Activated T-helper 17 cell treated with anti-CD3 and anti-CD28 coated beads, Interleukin-2, amount 50 U/mL, for 72 hours (primary cell): ENCODE measurements around the gene ING4. TPM values are rescaled to one million over a fixed set of nuclear protein-coding genes. Genes with fewer than 3 reads are reported as not detected.
A peak's percentile ranks its signal among the peaks of the same experiment; 100 is the strongest.

Experiments used
- ATAC-seq: fragments of 150-1000 bp; cut with Tn5 transposase; replicated peaks from 2 replicates; pipeline ENCODE4 v1.10.0; 2021; ENCODE audit warnings: mild to moderate bottlenecking, moderate library complexity
- H3K27ac Mint-ChIP-seq: one replicate; pipeline ENCODE4 v1.8.0; 2022; ENCODE audit warnings: mixed read lengths
- H3K27me3 Mint-ChIP-seq: one replicate; pipeline ENCODE4 v1.8.0; 2022; ENCODE audit warnings: mixed read lengths
- H3K36me3 Mint-ChIP-seq: one replicate; pipeline ENCODE4 v1.8.0; 2022; ENCODE audit warnings: low read depth, mild to moderate bottlenecking, mixed read lengths
- H3K4me1 Mint-ChIP-seq: one replicate; pipeline ENCODE4 v1.8.0; 2022; ENCODE audit warnings: mixed read lengths
- H3K4me3 Mint-ChIP-seq: one replicate; pipeline ENCODE4 v1.8.0; 2022; ENCODE audit warnings: mild to moderate bottlenecking, mixed read lengths
- H3K9me3 Mint-ChIP-seq: one replicate; pipeline ENCODE4 v1.8.0; 2022; ENCODE audit warnings: mixed read lengths
- total RNA-seq, 2 donors: library from RNA; stranded (reverse); gene quantifications; one replicate each; pipeline ENCODE4 v1.2.3, GENCODE V29; 2022

ING4 gene
- total RNA-seq, 2 donors from 2014 or later = 13.4 to 25.6 TPM

GRCh38 chr12:6612652-6613014, 50.3 kb downstream of the ING4 start:
- H3K27ac Mint-ChIP-seq = peak overlapping the region; percentile 8
- H3K4me1 Mint-ChIP-seq = peaks cover 21% of the 10 kb centered on the region
- H3K4me3 Mint-ChIP-seq = peak overlapping the region; percentile 15
- no peaks in the 10 kb centered on the region for H3K27me3 Mint-ChIP-seq
- H3K9me3 Mint-ChIP-seq = no peaks in the 10 kb centered on the region
- ATAC-seq = no peak
- H3K36me3 Mint-ChIP-seq = no peaks in the 10 kb centered on the region

DNA sequence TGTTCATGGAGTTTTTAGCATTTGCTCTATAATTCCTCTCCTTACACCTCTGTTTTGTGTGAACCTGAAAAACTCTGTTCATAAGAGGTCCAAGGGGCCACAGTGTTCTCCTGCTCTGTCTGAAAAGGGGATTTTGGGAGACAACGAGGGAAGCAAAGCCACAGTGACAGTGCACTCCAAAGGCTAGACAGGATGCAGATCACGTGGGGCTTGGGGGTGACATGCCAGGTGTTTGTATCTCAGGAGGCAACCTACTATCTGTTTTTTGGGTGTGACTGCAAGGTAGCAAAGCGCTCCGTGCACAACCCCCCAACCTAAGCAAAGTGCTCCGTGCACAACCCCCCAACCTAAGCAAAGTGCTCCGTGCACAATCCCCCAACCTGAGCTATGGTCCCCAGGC, 50.7 kb downstream of the ING4 start:
- no peak for ATAC-seq
- H3K36me3 Mint-ChIP-seq = no peaks in the 10 kb centered on the region
- H3K4me1 Mint-ChIP-seq = peaks cover 21% of the 10 kb centered on the region

GRCh38 chr12:6608592-6609281, 54.2 kb downstream of the ING4 start:
- Mint-ChIP-seq H3K36me3 (peaks cover 25% of the 10 kb centered on the region), H3K4me3 (no peak overlapping the region), H3K27me3 (no peaks in the 10 kb centered on the region), H3K4me1 (peaks cover 29% of the 10 kb centered on the region), H3K27ac (no peak overlapping the region), H3K9me3 (no peaks in the 10 kb centered on the region)
- no peak for ATAC-seq

More for the DNA sequence above, 50.7 kb downstream of the ING4 start:
- Mint-ChIP-seq H3K27me3 (no peaks in the 10 kb centered on the region), H3K4me3 (peak overlapping the region; percentile 15), H3K9me3 (no peaks in the 10 kb centered on the region), H3K27ac (peak overlapping the region; percentile 8)

DNA sequence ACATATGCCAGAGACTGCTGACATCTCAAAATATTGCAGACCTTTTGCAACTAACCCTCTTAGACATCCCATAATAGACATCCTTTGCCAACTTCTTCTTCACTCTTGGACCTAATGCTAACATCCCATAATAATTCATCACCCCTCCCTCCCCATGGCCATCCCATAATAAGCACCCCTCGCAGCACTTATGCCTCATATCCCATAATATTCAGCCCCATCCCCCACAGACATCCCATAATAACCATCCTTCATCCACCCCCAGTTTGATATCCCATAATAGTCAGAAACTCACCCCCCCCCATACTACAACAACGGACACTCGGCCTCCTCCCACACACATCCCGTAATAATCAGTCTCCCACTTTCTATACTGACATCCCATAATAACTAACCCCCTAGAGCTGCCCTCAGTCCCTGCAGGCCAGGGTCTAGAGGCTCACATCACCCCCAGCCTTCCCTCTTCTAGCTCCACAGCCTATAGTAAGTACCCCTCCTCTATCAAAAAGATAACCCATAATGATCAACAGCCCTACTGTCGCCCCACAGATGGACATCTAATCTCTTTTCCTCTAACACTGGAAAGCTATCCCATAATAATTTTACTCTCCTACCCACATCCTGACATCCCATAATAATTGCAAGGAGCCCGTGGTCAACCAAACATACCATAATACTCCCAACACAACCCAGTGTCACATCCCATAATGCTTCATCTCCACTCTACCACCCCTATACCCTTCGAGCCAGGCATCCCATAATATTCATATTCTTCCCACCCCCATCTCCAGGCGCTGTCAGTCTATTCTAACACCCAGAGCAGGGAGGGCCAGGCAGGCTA, 54.9 kb downstream of the ING4 start:
- Mint-ChIP-seq H3K36me3 (peaks cover 33% of the 10 kb centered on the region), H3K27me3 (no peaks in the 10 kb centered on the region), H3K27ac (no peak overlapping the region), H3K4me3 (no peak overlapping the region), H3K4me1 (peaks cover 37% of the 10 kb centered on the region), H3K9me3 (no peaks in the 10 kb centered on the region)
- ATAC-seq = peak; percentile 31

GRCh38 chr12:6606331-6607131, 56.4 kb downstream of the ING4 start:
- peak overlapping the region; percentile 92 for H3K27ac Mint-ChIP-seq
- peak; percentile 47 for ATAC-seq
- no peaks in the 10 kb centered on the region for H3K9me3 Mint-ChIP-seq
- no peaks in the 10 kb centered on the region for H3K27me3 Mint-ChIP-seq
- no peak overlapping the region for H3K4me3 Mint-ChIP-seq
- peaks cover 42% of the 10 kb centered on the region for H3K4me1 Mint-ChIP-seq
- peaks cover 47% of the 10 kb centered on the region for H3K36me3 Mint-ChIP-seq

- Mint-ChIP-seq H3K4me3 (no peak overlapping the region), H3K36me3 (peaks cover 56% of the 10 kb centered on the region)
- peak; percentile 57 for ATAC-seq
Measured at GRCh38 chr12:6605421-6606330, 57.2 kb downstream of the ING4 start.

DNA sequence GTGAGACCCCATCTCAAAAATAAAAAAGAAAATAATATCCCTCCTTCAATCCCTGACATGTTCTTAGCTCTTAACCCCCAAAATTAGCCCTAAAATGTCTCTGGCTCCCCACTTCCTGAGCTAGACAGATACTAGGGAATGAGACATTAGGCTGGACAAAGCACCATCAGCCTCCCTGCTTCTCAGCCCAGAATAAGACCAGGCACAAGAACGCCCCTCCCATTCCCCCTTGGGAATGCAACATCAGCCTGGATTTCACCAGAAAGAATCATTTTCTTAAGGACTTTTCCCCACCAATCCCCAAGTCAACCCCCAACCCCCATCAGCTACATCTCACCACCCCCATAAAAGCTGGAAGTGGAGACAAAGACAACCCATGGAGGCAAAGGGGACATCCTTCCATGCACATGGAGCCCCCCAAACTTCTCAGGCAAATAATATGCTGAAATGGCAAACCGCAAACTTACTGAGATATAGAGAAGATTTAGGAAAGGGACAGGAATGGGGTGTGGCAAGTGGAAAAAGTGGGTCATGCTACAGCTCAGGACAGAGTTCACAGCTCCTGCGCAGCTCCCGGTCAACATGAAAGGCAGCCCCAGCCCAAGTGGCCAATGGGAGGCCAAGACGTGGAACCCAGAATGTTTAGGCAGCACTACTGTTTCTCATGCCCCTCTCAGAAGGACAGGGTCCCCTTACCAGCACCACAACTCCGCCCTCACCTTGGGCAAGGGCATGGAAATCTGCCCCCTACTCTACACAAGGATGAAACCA, 58.5 kb downstream of the ING4 start:
- H3K27ac Mint-ChIP-seq = peak overlapping the region; percentile 92
- H3K9me3 Mint-ChIP-seq = no peaks in the 10 kb centered on the region
- H3K36me3 Mint-ChIP-seq = peaks cover 68% of the 10 kb centered on the region
- no peaks in the 10 kb centered on the region for H3K27me3 Mint-ChIP-seq
- no peak overlapping the region for H3K4me3 Mint-ChIP-seq
- no peak for ATAC-seq
- H3K4me1 Mint-ChIP-seq = peaks cover 37% of the 10 kb centered on the region

More at GRCh38 chr12:6605421-6606330, 57.2 kb downstream of the ING4 start:
- Mint-ChIP-seq H3K27ac (peak overlapping the region; percentile 92), H3K9me3 (no peaks in the 10 kb centered on the region), H3K4me1 (peaks cover 38% of the 10 kb centered on the region), H3K27me3 (no peaks in the 10 kb centered on the region)

- Mint-ChIP-seq H3K27me3 (no peaks in the 10 kb centered on the region), H3K4me3 (no peak overlapping the region), H3K36me3 (peaks cover 81% of the 10 kb centered on the region), H3K27ac (peak overlapping the region; percentile 92), H3K9me3 (no peaks in the 10 kb centered on the region), H3K4me1 (peaks cover 37% of the 10 kb centered on the region)
- no peak for ATAC-seq
Measured at GRCh38 chr12:6603095-6603567, 59.8 kb downstream of the ING4 start.

GRCh38 chr12:6602526-6602925, 60.4 kb downstream of the ING4 start:
- no peak for ATAC-seq
- Mint-ChIP-seq H3K27me3 (no peaks in the 10 kb centered on the region), H3K9me3 (no peaks in the 10 kb centered on the region), H3K36me3 (peaks cover 87% of the 10 kb centered on the region), H3K27ac (peak overlapping the region; percentile 92), H3K4me3 (no peak overlapping the region), H3K4me1 (peaks cover 42% of the 10 kb centered on the region)

Other genes starting within 250 kb of the ING4 start
- gene CD27, start 218.2 kb downstream of the ING4 start, total RNA-seq = 10 to 100 TPM; 21.1 to 42.1 TPM
- gene TAPBPL, start 211.1 kb downstream of the ING4 start, total RNA-seq = 10 to 100 TPM; 24.1 to 28.2 TPM
- gene VAMP1, start 192.4 kb downstream of the ING4 start, total RNA-seq = 10 to 100 TPM; 19.9 to 81.8 TPM
- 100 to 1,000 TPM; 262 to 317 TPM for gene MRPL51, start 169.9 kb downstream of the ING4 start, total RNA-seq
- 100 to 1,000 TPM; 167 to 176 TPM for gene NCAPD2, start 169.0 kb downstream of the ING4 start, total RNA-seq
- 1,000 to 10,000 TPM; 7,000 to 9,788 TPM for gene GAPDH, start 128.6 kb downstream of the ING4 start, total RNA-seq
- 10 to 100 TPM in 1 of 2 donors, 1 to 10 TPM in 1; 8.0 to 13.0 TPM for gene IFFO1, start 107.1 kb downstream of the ING4 start, total RNA-seq
- 100 to 1,000 TPM in 1 of 2 donors, 10 to 100 TPM in 1; 61.6 to 133 TPM for gene NOP2, start 94.8 kb downstream of the ING4 start, total RNA-seq
- gene CHD4, start 55.7 kb downstream of the ING4 start, total RNA-seq = 100 to 1,000 TPM; 267 to 285 TPM
- gene LPAR5, start 27.2 kb downstream of the ING4 start, total RNA-seq = 1 to 10 TPM; 3.1 to 4.5 TPM
- gene ACRBP, start 15.7 kb downstream of the ING4 start, total RNA-seq = 1 to 10 TPM in 1 of 2 donors, under 1 TPM in 1; 0.78 to 2.6 TPM
- 10 to 100 TPM; 80.6 to 88.7 TPM for gene ZNF384, start 26.3 kb upstream of the ING4 start, total RNA-seq
- 1 to 10 TPM in 1 of 2 donors, under 1 TPM in 1; 0.41 to 1.4 TPM for gene PIANP, start 37.7 kb upstream of the ING4 start, total RNA-seq
- gene COPS7A, start 60.9 kb upstream of the ING4 start, total RNA-seq = 10 to 100 TPM; 36.5 to 38.7 TPM
- gene MLF2, start 90.0 kb upstream of the ING4 start, total RNA-seq = 100 to 1,000 TPM; 132 to 279 TPM
- 100 to 1,000 TPM in 1 of 2 donors, 10 to 100 TPM in 1; 71.3 to 161 TPM for gene PTMS, start 103.2 kb upstream of the ING4 start, total RNA-seq
- gene LAG3, start 109.4 kb upstream of the ING4 start, total RNA-seq = 100 to 1,000 TPM in 1 of 2 donors, 10 to 100 TPM in 1; 45.6 to 206 TPM
- 100 to 1,000 TPM; 224 to 261 TPM for gene CD4, start 126.4 kb upstream of the ING4 start, total RNA-seq
- under 1 TPM; 0.15 to 0.37 TPM for gene GPR162, start 158.7 kb upstream of the ING4 start, total RNA-seq
- 1 to 10 TPM in 1 of 2 donors, not detected in 1; 1.1 TPM for gene P3H3, start 165.3 kb upstream of the ING4 start, total RNA-seq
- gene GNB3, start 177.8 kb upstream of the ING4 start, total RNA-seq = under 1 TPM in 1 of 2 donors, not detected in 1; 0.66 TPM
- gene CDCA3, start 188.2 kb upstream of the ING4 start, total RNA-seq = 100 to 1,000 TPM in 1 of 2 donors, 10 to 100 TPM in 1; 86.9 to 104 TPM
- 100 to 1,000 TPM in 1 of 2 donors, 10 to 100 TPM in 1; 83.4 to 149 TPM for gene USP5, start 189.0 kb upstream of the ING4 start, total RNA-seq
- 1,000 to 10,000 TPM; 1,893 to 2,116 TPM for gene TPI1, start 204.4 kb upstream of the ING4 start, total RNA-seq
- 1 to 10 TPM; 2.2 to 2.4 TPM for gene SPSB2, start 210.2 kb upstream of the ING4 start, total RNA-seq
- 1 to 10 TPM; 4.4 to 7.6 TPM for gene LRRC23, start 241.7 kb upstream of the ING4 start, total RNA-seq